HG03520 (cell line): ENCODE data around the gene PEX7.
"Not testable (repeated sequence)": the region's sequence is repeated elsewhere in the genome, so short reads cannot be mapped to it uniquely, and the experiment has no call there.

Experiments
- ATAC-seq: cut with Tn5 transposase; IDR thresholded peaks from one replicate; pipeline ENCODE4 v1.9.1; 2021; ENCODE audit warnings: mild to moderate bottlenecking, moderate library complexity; ENCODE audit not compliant: unreplicated experiment

PEX7 gene

DNA sequence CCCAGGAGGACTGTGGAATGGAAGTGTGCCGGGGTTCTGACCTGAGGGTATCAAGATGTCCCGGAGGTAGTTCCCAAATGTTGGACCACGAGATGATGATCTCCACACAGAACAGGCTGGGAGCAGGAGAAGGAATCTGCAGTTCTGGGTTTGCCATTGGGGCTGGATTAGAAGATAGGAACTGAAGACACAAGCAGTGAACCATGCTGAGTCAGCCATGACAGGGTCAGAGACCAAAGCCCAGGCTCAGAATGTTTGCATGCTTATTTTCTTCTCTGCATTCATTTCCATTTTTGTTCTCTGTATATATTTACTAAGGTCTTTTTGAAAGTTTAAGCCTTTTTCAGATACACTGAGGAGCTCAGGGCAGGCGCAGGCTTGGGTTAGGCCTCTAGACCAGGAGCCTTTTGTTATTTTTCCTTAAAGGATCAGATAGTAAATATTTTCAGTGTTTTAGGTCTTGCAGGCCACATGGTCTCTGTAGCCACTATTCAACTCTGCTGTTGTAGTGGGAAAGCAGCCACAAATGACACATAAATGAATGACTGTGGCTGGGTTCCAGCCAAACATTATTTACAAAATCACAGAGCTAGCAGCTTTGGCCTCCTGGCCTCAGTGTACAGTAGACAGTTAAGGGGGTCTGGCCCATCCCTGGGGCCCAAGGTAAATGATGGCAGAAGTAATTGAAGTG, 128.2 kb downstream of the PEX7 start:
- ATAC-seq: no peak

DNA sequence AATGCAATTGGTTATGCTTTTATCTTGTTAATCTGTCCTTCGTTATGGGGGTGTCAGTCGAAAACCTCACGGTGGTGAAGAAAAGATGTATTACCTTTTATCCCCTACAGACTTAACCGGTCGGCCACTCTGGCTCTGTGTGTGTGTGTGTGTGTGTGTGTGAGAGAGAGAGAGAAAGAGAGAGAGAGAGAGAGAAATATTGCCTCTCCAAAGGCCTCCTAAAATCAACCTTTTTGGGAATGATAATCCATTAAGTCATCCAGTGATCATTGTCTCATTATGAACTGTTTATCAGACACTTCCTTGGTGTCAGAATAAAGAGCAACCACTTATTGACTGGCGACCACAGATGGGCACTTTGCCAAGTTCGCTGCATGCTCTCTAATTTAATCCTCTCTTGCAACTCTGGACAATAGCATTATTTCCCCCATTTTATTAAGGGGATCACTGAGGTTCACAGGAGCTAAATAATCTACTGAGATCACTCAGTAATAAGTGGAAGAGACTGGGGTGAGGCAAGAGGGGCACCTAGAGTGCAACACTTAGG, 130.4 kb downstream of the PEX7 start:
- ATAC-seq: no peak

DNA sequence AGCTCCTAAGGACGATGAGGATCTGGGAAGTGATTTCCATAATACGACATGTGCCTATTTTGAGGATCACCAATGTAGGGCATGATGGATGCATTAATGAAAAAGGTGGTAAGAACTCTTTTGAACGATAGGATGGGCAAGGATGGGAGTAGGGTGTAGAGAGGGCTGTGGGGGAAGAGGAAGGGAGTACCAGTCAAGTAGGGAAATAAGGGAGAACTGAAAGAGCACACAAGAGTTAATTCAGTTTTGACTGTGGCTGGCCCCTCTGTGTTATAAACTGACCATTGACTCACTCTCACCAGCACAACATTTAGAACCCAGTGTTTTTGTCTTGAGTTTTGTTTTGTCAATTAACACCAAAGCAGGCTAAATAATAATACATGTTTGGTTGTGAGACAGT, 132.7 kb downstream of the PEX7 start:
- no peak for ATAC-seq

DNA sequence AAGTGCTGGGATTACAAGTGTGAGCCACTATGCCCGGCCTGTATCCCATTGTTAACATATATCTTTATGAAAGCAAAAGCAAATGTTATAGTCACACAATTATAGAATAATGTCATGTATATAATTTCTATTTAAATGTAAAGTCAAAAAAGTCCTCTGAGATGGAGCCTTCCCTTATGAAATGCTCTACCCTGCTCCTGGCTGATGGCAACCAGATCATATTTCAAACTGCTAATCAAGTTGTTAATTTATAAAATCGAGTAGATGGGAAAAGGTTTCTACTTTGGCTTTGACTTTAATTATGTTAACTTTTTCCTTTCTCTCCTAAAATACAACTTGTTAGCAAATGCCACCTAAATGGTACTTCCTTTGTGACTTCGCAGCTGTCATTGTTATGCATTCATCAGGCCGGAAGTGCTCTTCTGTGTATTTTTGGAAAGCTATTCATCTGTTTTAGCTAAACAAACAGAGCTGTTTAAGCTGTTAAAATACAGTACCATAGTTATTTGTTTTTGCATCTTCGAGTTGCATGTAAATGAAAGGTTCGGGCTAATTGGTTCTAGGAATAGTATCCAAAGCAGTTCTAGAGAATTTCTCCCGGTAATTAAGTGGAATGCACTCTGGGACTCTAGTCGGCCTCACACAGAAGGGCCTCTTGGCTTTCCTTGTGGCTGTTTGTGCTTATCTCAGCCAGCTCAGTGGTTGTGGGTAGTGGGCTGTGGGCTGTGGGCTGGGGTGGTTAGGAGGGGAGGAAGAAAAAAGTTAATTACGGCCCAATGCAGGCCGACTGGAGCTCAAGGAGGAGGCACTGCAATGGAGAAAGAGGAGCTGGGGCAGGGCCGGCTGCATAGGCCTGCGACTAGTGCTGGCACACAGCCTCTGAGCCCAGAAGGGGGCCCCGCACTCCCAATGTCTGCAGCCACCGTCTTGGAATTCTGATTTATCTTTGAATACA, 134.5 kb downstream of the PEX7 start:
- no peak for ATAC-seq

DNA sequence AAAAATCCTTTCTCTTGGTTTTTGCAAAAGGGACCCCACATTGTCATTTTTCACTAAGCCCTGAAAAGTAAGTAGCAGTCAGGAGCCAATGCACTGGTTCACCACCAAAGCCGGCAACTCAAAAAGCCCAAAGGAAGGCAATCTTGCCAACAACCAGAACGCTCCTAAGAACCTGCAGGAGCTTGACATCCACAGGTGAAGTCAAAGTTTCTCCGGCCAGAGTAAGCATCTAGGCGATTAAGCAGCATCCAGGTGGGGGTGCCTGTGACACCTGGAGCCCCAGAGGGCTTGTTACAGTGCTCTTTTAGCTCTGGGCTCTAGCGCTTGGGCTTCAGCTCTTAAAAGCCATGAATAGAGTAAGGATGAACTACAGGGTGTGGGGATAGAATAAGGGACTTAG, 135.8 kb downstream of the PEX7 start:
- no peak for ATAC-seq

DNA sequence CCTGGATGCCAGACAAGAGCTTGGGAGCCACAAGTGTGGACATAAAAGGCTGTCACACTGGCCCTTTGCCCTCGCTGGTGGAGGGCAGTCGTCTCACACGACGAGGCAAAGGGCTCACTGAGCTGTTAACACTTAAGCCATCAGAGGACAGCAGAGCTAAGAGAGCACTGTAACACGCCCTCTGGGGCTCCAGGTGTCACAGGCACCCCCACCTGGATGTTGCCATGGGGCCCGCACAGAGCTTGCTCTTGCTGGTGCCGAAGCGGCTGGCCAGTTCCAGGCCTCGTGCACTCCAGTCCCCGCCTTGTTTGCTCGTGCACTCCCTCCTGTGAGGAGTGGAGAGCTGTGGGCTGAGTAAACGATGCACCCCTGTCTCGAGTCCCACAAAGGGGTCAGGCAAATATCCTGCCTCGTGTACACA, 137.1 kb downstream of the PEX7 start:
- ATAC-seq: no peak

DNA sequence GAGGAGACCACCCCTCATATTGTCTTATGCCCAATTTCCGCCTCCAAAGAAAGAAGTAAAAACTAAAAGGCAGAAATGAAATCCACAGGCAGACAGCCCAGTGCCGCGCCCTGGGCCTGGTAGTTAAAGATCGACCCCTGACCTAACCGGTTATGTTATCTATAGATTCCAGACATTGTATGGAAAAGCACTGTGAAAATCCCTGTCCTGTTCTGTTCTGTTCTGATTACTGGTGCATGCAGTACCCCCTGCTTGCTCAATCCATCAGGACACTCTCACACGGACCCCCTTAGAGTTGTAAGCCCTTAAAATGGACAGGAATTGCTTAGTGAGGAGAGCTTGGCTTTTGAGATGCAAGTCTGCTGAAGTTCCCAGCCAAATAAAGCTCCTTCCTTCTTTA, 137.5 kb downstream of the PEX7 start:
- ATAC-seq: not testable (repeated sequence)

DNA sequence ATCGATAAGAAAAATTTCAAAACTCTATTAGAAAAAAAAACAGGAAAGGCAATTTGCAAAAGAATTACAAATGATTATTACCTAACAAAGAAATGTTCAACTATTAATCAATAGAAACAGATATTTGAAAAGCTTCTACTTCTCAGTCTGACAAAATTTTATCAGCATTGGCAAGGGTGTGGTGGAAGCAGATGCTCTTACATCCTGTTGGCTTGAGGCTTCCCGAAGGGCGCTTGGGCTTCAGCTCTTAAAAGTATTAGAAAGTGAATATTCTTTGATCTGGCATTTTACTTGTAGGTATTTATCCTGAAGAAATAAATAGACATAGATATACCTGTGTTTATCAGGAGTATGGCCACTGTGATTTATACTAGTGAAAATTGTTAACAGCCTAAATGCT, 138.4 kb downstream of the PEX7 start:
- ATAC-seq: no peak

DNA sequence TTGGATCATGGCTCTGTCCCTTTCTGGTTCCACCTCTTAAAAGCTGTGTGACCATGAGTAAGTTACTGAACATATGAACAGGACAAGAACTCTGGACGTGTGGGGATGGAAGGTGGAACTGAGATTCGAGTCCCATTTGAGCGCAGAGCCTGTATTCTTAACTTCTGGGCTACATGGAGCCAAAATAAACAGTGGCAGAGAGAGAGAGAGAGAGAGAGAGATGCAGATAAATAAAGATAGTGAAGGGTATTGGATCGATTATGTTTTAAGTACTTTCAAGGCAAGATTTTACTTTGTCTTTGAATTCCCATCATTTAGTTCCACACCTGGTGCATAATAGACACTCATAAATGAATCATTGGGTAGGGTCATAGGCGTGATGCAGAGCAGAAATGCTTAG, 139.5 kb downstream of the PEX7 start:
- ATAC-seq: no peak

DNA sequence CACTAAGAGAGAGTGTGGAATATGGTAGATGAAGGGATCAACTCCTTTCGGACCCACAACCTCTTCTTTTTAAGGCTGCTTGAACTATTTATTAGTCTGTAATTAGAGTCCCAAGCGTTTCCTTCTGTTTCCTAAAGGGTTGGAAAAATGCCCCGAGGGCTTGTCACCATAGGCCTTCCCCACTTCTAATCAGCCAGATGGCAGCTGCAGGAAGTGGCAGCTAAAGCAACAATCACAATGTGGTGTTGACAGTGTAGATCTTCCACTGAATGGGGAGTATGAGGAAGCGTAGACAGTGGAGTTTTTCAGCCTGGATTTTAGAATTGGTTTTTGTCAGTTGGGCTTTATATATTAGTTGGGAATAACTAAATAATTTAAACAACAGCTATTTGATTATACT, 140.3 kb downstream of the PEX7 start:
- no peak for ATAC-seq

DNA sequence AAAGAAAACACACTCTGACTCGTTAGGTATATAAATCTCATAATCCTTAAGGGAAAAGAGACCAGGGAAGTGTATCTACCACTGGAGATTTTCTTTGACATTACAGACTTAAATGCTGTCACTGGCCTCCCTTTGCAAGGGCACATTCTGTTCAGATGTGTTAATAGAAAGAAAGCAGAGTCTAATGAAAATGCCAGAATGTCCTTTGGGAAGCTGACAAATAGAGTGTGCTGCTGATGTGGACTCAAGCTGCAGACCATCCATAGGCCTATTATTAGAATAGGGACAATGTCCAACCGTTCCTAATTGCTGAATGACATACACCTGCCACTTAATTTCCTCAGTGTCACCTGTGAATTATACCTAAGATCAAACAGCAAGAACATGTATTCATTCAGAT, 140.9 kb downstream of the PEX7 start:
- no peak for ATAC-seq
